ENCODE measurements around the gene TAC3. TPM values are rescaled to one million over a fixed set of nuclear protein-coding genes. Genes with fewer than 3 reads are reported as not detected.

The TAC3 gene
- total RNA-seq, 6 experiments from 2014 or later = not detected

DNA sequence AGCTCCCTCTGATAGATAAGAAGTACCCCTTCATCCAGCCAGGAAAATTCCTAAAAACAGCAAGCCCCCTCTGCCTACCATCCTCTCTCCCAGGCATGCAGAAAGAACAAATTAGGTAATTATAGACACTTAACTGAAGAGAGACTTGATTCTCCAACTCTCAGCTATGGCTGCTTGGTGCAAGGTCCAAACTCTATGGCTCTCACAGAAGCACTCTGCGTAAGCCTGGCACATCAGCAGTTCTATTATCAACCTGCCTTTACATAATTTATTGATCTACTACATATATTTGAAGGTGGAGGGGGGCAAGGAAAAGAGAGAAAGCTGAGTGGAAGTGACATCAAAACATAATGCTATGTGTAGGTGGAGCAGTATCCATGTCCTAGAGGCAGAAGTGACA is 34.7 kb upstream of the TAC3 start:
- Mint-ChIP-seq H3K27me3 (ENCODE audit: insufficient read depth) (peaks cover 5% of the 10 kb centered on the region), H3K4me3 (no peak overlapping the region), H3K27ac (no peak overlapping the region), H3K4me1 (ENCODE audit: low read depth) (peaks cover 30% of the 10 kb centered on the region), H3K36me3 (ENCODE audit: low read depth) (peaks cover 5% of the 10 kb centered on the region; the same call in 1 of the 2 replicates), H3K9me3 (no peaks in the 10 kb centered on the region)
- DNase-seq = no peak
- TF ChIP-seq, protein P1, sequence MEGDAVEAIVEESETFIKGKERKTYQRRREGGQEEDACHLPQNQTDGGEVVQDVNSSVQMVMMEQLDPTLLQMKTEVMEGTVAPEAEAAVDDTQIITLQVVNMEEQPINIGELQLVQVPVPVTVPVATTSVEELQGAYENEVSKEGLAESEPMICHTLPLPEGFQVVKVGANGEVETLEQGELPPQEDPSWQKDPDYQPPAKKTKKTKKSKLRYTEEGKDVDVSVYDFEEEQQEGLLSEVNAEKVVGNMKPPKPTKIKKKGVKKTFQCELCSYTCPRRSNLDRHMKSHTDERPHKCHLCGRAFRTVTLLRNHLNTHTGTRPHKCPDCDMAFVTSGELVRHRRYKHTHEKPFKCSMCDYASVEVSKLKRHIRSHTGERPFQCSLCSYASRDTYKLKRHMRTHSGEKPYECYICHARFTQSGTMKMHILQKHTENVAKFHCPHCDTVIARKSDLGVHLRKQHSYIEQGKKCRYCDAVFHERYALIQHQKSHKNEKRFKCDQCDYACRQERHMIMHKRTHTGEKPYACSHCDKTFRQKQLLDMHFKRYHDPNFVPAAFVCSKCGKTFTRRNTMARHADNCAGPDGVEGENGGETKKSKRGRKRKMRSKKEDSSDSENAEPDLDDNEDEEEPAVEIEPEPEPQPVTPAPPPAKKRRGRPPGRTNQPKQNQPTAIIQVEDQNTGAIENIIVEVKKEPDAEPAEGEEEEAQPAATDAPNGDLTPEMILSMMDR (IDR thresholded peaks at IDR 0.05) = no peak

DNA sequence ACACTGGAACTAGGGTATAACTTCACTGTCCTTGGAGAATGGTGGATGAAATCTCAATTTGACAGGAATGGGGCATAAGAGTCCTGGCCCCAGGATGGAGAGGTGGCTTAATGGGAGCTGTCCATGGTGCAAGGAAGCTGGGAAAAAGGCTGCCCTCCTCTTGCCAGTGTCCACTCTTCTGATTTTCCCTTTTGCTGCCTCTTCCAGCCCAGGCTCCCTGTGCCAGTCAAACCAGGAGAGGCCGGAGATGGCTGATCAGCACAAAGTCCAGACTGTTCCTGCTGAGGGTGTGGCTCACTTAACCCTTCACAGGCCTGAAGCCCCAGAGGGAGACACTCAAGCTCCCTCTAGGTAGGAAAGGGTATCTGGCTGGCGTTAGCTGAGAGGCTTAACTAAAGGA is 33.6 kb upstream of the TAC3 start, which contains the start of gene MYO1A:
MYO1A (minus strand) TSS at position 240 of the 400 bp plus-strand sequence. CDS start 1,806 bp downstream, outside the sequence.
- no peak within 1 kb of the TSS for H3K27ac Mint-ChIP-seq
- H3K36me3 Mint-ChIP-seq (ENCODE audit: low read depth) = peaks cover 5% of the 10 kb centered on the region; the same call in 1 of the 2 replicates
- peaks cover 40% of the 10 kb centered on the region for H3K4me1 Mint-ChIP-seq (ENCODE audit: low read depth)
- H3K4me3 Mint-ChIP-seq = no peak within 1 kb of the TSS
- peak; percentile 15 for DNase-seq
- peaks cover 10% of the 10 kb centered on the region for H3K27me3 Mint-ChIP-seq (ENCODE audit: insufficient read depth)
- TF ChIP-seq, protein P1 (IDR thresholded peaks at IDR 0.05) = no peak
- H3K9me3 Mint-ChIP-seq = no peaks in the 10 kb centered on the region

- H3K27ac Mint-ChIP-seq = no peak overlapping the region
- TF ChIP-seq, protein P1 (IDR thresholded peaks at IDR 0.05) = no peak
These were observed 32.8 kb upstream of the TAC3 start for GRCh38 chr12:57049119-57049446.

GRCh38 chr12:57048423-57049118 is 32.2 kb upstream of the TAC3 start:
- Mint-ChIP-seq H3K36me3 (ENCODE audit: low read depth) (no peaks in the 10 kb centered on the region), H3K4me1 (ENCODE audit: low read depth) (peaks cover 44% of the 10 kb centered on the region), H3K9me3 (no peaks in the 10 kb centered on the region), H3K27me3 (ENCODE audit: insufficient read depth) (peaks cover 10% of the 10 kb centered on the region), H3K4me3 (no peak overlapping the region), H3K27ac (no peak overlapping the region)
- TF ChIP-seq, protein P1 (IDR thresholded peaks at IDR 0.05) = no peak
- no peak for DNase-seq

More at GRCh38 chr12:57049119-57049446, 32.8 kb upstream of the TAC3 start:
- peaks cover 44% of the 10 kb centered on the region for H3K4me1 Mint-ChIP-seq (ENCODE audit: low read depth)
- H3K36me3 Mint-ChIP-seq (ENCODE audit: low read depth) = peaks cover 4% of the 10 kb centered on the region; the same call in 1 of the 2 replicates
- no peaks in the 10 kb centered on the region for H3K9me3 Mint-ChIP-seq
- no peak for DNase-seq
- no peak overlapping the region for H3K4me3 Mint-ChIP-seq
- peaks cover 10% of the 10 kb centered on the region for H3K27me3 Mint-ChIP-seq (ENCODE audit: insufficient read depth)

DNA sequence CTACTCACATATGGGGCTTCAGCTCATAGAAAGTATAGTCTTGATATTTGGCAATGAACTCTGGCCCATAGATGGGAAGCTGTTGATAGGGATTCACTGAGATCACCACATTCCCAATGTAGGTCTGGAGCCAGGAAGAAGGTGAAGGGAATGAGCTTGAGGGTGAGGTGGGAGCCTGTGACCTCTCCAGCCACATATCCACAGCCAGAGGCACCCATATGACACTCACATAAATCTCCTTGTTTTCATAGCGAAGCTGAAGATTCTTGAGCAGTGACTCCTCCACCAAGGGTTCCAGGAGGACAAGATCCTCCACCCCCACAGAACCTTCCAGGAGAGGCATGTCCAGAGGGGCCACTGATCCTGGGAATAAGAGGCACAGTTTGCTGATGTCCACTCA is 31.7 kb upstream of the TAC3 start:
- Mint-ChIP-seq H3K27me3 (ENCODE audit: insufficient read depth) (peaks cover 10% of the 10 kb centered on the region), H3K4me1 (ENCODE audit: low read depth) (peaks cover 44% of the 10 kb centered on the region), H3K36me3 (ENCODE audit: low read depth) (no peaks in the 10 kb centered on the region), H3K4me3 (peak overlapping the region; percentile 1; the same call in 1 of the 2 replicates), H3K9me3 (no peaks in the 10 kb centered on the region), H3K27ac (no peak overlapping the region)
- TF ChIP-seq, protein P1 (IDR thresholded peaks at IDR 0.05) = no peak
- DNase-seq = peak; percentile 55

Data from HFFc6 (cell line).